Measurements from ENCODE around the gene NAA10.

Gene NAA10

DNA sequence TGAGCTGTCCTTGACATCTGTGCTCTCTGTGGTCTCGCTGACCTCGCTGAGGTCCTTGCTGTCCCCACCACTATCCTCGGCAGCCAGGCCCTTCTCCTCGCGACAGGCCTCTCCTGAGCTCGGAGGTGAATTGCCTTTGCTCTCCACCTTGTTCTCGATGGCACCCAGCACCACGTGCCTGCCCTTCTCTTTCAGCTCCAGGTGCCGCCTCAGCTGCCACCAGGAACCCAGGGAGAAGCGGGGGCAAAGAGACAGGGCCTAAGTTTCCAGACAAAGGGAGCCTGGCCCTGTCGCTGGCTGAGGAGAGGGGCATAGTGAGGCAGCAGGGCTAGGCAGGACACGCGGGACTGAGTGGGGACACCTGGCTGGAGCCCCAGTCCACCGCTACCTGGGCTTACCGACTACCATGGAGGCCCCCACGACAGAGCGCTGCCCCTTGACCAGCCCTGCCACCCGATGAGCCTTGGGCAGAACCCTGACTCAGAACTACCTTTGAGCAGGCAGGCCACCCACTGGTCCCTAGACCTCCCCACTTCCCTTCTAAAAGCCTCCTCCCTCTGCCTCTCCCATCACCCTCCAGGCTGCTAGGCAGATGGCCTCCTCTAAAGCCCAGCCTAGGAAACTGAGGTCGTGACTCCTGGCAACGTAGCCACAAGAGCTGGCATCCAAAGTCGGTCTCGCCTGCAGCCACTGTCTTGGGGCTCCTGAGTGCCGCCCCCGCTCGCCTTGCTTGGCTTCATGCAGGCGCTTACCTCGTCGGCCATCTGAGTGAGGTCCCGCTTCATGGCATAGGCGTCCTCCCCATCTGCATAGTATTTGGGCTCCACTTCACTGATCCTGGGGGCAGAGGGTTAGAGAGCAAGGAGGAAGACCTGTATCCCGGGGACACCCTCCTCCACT lies 4.6 kb downstream of the NAA10 start:
- no peak for DNase-seq (ENCODE audit: low read depth in 1 of 2, low spot score in 1 of 2)

DNA sequence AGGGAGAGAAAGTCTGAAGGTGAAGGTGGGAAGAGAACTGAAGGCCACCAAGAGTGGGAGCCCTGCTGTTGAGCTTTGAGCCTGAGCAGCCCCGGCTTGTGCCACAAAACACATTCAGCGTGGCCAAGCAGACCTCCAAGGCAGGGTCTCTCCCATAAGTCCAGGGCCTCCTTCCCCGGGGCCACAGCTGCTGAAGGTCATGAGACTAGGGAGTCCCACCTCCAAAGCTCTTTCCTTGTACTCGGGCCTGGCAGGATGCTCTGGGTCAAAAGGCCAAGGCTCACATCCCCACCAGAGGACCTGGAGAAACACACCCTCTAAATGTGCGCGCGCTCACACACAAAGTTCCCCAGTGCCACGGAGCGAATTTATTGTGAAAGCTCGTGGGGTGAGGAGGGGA lies 5.3 kb downstream of the NAA10 start:
- DNase-seq (ENCODE audit: low read depth in 1 of 2, low spot score in 1 of 2): no peak

DNA sequence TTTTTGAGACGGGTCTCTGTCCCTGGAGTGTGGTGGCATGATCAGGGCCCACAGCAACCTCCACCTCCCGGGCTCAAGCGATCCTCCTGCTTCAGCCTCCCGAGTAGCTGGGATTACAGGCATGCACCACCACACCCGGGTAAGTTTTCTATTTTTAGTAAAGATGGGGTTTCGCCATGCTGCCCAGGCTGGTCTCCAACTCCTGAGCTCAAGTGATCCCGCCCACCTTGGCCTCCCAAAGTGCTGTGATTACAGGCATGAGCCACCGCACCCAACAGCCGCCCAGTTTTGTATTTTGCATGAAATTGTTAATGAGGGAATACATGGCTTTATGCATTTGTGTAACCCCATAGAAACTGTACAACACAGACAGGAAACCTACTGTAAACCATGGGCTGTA lies 6.0 kb downstream of the NAA10 start:
- DNase-seq (ENCODE audit: low read depth in 1 of 2, low spot score in 1 of 2): no peak

DNA sequence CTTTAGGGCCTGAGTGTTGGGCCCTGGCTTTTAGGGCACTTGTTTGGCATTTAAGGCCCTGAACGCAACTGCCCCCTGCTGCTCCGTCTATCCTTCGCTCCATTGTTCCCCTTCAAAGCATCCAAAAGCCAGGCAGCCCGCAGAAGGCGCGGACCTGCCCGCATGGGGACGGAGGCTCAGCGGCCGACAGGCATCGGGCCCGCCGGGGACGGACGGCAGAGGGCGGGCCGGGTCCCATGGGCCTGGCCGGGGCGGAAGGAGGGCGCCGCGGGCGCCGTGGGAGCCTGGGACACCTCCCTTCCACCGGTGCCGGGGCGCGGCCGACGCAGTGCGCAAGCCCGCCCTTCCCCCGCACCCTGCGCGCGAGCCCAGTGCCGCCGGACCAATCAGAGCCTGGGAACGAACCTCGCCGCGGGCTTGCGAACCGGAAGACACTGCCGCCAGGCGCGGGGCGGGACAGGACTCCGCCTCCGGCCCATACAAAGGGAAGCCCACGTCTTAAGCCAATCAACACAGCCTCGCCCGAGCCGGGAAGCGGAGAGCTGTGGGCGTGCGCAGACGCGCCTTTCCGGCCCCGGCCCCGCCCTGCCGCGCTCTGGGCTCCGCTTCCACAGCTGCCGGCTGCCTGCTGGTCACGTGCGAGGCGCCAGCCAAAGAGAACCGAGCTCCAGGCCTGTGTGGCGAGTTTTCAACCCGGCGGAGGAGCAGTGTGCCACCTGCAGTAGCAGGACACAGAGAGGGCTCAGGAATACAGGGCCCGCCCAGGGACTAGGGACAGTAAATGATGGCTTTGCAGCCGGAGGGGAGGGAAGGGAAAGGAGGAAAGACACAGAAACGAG lies 6.7 kb downstream of the NAA10 start:
- DNase-seq (ENCODE audit: low read depth in 1 of 2, low spot score in 1 of 2): peak; percentile 80 to 84

DNA sequence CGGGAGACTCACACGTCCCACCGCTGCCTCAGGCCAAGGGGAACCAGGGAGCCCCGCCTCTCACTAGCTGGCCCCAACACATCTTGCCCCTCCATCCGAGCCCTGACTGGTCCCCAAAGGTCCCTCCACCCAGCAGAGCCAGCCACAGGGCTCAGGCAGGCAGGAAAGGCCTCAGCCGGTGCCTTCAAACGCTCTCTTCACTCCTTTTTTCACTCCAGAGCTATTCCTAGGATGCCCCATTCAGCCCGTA lies 7.2 kb downstream of the NAA10 start:
- no peak for DNase-seq (ENCODE audit: low read depth in 1 of 2, low spot score in 1 of 2)

DNA sequence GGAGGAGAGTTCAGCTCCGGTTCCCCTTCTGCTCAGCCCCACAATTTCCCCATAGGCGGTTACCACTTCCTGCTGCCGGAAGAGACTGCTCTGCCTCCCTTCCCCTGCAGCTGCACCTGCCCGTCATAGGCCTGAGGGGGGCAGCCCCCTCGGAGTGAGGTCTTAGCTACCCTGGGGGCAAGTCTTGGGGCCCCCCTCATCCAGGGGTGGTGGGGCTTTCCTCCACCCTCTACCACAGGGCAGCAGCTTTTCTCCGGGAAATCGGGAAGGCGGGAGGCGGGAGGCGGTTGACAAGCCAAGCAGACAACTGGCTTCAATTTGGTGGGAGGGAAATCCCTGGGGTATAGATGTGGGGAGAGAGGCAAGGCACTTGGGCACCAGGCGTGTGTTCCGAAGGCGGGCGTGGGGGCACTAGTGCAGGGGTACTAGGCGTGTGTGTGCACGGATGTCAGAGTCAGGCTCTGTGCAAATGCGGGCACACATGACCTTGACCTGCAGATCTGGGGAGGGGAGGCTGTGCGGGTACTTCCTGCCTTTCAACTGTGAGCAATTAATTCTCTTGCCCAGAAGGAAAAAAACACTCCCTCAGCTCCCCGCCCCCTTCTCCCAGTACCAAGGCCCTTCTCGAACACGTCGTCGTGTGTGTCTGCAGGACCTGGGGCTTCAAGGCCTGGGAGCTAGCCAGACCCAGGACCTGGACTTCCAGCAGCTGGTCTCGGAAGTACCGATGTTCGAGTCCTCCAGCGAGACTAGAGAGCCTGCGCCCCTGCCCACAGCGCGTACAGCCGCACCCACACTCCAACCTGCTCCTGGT lies 7.8 kb downstream of the NAA10 start:
- peak; percentile 44 for DNase-seq (ENCODE audit: low read depth in 1 of 2, low spot score in 1 of 2)

DNA sequence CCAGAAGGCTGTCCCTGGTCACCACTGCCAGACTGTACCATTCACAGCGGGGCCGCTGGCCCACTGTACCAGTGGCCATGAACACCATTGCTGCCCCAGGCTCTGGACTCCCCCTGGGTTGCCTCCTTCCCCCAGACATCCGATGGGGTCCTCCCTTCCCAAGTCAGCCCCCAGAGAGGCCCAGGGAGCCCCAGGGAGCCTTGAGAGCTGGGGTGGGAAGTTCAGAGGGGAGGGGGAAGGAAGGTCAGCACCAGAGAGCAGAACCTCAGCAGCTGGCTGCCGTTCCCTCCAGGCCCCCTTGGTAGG lies 8.3 kb downstream of the NAA10 start:
- DNase-seq (ENCODE audit: low read depth in 1 of 2, low spot score in 1 of 2): no peak

DNA sequence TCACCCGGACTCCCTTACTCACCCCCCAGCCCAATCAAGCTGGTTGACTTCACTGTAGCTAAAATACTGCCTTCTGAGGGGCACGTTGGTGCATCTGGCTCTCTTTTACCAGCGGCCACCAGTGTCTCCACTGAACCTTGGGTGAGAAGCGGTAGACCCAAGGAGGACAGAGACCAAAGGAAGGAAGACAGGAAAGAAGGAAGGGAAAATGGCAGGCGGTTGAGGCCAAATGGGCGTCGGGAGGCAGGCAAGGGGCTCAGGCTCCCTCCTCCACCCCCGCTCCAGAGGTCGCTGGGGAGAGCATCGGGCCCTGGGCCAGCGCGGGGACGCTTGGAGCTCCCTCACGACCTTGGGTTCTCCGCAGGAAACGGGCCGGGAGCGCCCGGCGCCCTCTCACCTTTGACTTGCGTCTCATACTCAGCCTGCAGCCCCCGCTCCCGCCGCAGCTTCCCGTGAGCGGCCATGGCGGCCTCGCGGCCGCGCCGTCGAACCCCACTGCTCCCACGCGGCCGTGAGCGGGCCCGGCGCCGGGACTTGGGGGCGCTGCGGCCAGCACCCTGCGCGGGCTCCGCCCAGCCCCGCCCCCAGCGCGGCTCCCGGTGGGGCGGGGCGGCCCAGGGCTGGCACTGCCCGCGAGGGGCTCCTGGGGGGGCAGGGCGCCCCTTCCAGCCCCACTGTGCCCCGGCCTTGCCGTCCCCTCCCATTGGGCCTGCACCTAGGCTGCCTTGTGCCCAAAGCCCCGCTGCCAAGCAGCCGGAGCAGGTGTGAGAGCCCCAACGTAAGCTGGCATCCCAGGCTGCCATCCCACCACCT lies 8.9 kb downstream of the NAA10 start, which contains the start of gene ARHGAP4:
TSS of gene ARHGAP4 (minus strand) at position 526 of the 813 bp plus-strand sequence. CDS start at position 464, 62 bp downstream.
- peak in 1 of 2 donors; percentile 26 for DNase-seq (ENCODE audit: low read depth in 1 of 2, low spot score in 1 of 2)

DNA sequence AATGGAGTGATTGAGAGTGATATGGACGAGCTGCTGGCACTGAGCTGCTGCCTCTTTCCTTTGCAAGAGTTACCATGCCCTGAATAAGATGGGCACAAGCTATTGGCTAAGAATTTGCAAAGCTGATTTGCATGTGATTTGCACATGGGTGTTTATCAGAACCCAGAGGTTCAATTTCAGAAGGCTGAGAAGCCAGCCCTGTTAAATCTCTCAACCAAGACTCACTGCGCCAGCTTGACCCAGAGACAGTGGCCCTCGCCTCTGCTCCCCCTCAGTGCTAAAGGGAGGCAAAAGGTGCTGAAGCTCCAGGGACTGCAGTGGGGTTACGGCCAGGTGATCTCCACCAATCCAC lies 9.5 kb downstream of the NAA10 start:
- DNase-seq (ENCODE audit: low read depth in 1 of 2, low spot score in 1 of 2): no peak

DNA sequence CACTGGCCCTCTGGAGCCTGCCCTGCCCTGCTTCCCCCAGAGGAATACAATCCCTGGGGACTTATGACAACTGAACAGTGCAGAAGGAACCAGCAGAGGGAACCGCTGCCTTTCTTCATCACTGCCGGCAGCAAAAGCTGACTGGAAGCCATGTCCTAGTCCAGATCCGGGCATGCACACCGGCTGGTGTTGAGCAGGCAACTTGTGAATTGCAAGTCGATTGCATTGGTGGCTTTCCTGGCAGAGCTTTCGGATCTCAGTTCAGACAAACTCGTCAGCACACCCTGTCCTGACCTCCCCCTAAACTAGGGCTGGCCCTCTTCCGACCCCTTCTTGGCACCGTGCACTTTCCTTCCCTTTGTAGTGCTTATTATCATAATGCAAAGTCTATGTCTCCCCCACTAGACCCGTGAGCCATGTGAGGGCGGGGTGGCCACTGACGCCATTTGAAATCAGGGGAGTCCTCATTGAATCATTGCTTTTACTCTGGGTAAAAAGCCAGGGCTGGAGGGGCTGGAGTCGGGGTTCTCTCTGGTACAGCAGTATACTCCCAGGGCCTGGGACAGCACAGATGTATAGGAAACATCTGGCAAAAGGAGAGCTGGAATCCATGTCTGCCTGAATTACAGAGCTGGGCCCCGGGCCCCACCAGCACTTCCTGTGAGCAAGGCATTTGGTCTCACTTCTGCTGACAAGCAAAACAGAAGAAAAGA lies 10.5 kb downstream of the NAA10 start:
- DNase-seq (ENCODE audit: low read depth in 1 of 2, low spot score in 1 of 2): no peak

DNA sequence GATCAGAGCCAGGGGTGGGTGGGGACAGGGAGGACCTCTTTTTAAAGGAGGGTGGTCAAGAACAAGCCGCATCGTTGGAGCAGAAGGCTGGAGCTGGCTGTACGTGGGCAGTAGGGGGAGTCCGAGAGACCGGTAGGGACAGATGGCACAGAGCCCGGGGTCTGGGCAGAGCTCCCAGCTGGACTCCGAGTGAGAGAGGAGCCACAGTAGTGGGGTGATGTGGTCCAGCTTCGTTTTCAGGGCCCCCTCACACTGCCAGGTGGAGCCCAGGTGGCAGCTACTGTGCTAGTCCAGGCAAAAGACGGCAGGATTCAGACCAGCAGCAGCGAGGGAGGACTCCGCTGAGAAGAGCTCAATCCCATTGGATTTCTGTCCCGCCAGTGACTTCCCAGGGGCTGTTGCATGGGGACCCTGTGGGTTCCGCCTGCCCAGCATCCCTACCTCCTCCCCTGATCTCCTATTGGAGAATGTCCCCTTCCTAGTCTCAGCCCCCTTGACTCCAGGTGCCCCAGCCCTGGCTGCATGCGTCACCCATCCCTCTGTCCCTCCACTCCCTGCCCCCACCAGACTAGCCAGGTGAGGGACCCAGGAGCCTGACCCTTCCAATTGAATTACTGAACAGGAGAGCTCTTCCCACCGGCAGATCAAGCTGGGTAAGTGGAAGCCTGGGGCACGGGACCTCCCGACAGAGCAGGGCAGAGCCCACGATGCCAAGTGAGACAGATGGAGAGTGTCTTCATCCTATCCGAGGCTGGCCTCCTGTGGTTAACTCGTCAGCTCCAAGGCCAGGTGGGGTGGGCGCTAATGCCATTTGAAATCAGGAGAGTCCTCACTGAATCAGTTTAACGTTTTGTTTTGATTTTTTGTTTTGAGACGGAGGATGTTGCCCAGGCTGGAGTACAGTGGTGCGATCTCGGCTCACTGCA lies 11.6 kb downstream of the NAA10 start:
- DNase-seq (ENCODE audit: low read depth in 1 of 2, low spot score in 1 of 2): no peak

DNA sequence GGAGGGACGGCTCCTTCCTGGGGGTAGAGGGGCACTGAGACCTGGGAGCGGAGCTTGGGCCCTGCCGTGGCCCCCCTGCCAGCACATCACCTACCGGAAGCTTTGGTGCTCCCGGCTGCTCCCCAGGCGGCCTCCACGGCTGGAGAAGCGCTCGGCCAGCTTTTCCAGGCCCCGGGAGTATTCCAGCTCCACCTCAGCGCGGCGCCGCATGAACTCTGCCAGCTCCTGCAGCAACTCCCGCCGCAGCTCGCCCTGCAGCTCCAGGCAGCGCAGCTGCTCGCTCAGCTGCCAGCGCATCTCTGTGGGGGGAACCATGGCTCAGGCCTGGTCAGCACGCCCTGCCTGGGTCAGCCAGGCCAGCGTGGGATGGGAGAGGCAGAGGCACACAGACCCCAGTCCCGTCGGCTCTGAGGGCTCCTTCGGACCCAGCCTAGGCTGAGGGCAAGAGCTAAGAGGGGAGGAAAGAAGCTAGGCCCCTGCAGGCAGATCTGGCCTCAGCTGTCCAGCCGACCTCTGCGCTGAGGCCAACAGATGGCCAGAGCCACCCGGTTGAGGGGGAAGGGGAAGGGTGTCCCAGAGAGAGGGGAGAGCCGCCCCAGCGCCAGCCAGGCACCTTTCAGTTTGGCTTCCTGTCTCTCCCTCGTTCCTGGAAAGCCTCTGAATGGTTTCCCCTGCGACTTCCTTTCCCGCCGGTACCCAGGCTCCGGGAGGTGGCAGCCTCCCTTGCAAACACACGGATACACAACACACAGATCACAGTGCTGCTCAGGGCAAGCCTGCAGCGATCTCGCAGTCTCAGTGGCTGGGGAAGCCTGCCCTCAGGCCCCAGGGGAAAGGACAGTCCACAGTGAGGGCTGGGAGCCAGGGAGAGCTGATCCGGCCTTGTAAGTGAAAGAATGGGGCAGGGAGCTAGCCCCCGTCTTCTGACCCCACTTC lies 13.1 kb downstream of the NAA10 start:
- no peak for DNase-seq (ENCODE audit: low read depth in 1 of 2, low spot score in 1 of 2)

DNA sequence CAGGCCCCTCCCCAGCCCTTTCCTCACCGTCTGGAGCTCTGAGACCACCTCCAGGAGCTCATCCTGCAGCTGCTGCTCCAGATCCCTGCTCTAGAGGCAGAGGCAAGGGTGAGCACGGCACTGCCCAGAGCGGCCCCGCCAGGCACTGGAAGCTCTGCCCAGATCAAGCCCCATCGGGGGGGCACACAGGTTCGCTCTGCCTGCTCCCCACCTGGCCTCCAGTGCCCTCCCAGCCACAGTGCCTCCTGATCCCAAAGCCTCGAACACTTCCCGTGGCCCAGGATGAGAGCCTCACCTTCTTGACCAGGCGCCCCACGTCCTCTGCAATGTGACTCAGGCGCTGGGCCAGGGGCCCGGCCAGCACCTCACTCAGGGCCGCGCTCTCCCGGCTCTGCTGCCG lies 13.8 kb downstream of the NAA10 start:
- no peak for DNase-seq (ENCODE audit: low read depth in 1 of 2, low spot score in 1 of 2)

DNA sequence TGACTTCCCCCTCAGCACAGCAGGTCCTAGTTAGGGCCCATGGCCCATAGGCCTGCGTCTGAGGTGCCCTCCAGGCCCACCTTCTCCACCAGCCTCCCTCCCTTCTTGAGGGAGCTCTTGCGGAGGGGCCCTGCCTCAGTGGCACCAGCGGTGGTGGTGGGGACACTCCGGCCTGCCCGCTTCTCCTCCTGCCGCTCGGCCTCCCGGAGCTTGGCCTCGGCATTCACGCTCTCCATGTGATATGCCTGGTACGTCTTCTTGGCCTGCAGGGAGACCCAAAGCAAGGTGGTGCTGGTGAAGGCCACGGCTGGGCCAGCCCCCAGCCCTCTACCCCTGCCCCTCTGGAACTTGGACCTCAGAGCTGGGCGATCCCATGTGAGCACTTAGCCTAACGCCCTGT lies 14.3 kb downstream of the NAA10 start:
- no peak for DNase-seq (ENCODE audit: low read depth in 1 of 2, low spot score in 1 of 2)

DNA sequence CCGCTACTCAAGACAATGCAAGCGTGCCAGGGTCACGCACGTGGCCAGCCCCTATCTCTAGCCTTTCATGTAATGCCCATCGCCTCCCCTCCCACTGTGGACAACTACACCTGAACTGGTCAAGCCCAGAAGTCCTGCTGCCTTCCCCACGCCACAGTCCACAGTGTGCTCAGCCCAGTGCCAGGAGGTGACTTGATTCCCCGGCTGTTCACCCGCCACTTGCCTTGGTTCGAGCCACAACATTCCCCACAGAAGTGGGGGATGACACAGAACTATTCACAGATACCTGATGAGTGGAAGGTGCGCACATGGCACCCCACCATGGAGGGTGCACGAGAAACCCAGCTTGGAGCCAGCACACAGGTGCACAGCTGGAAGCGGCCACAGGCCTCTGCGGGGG lies 15.6 kb downstream of the NAA10 start:
- DNase-seq (ENCODE audit: low read depth in 1 of 2, low spot score in 1 of 2): no peak

DNA sequence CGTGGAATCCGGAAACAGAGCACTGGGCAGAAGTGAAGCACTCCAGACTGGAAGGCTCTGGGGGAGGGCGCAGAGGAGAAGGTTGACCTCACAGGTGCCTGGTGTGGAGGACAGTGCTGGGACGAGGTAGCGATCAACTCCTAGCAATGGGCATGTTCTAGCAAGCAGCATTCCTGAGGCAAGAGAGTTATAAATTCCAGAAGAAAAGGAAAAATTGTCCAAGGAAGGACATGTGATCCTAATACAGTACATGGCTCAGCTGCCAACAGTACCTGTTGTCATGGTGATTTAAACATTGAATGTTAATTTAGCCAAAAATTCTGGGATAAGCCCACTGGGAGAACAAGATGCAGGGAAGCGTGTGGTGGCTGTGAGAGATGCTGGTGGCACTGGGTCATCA lies 17.0 kb downstream of the NAA10 start:
- DNase-seq (ENCODE audit: low read depth in 1 of 2, low spot score in 1 of 2): no peak

DNA sequence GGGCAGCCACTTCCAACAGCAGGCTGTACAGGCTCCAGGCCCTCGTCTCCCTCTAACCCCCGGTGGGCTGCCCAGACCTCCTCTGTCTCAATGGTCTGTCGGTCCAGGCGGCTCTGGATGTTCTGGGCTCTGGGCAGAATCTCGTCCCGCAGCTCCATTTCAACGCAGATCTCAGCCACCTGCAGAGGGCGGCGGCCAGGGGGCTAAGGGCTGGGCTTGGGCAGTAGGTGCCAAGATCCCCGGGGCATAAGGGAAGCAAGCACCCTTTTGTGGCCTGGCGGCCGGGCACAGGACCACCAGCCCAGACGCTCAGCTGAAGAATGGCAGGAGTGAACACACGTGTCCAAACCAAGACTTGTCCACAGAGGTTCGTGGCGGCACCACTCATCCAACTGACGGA lies 21.1 kb downstream of the NAA10 start:
- no peak for DNase-seq (ENCODE audit: low read depth in 1 of 2, low spot score in 1 of 2)

DNA sequence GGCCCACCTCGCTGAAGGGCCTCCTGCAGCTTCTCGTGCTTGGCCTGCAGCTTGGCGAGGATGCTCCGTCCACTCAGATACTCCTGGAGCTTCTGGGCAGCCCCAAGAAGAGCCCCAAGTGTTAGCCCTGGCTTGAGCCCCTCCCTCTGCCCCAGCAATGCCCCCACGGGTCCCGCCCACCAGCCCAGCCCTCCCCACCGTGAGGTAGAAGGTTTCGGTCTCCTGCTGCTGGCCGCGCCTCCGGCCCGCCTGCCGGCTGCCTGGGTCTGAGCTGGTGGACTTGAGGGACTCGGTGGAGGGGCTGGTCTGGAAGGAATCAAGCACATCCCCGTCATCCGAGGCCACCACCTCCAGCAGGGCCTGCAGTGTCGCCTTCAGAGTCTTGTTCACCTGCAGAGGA lies 21.6 kb downstream of the NAA10 start:
- no peak for DNase-seq (ENCODE audit: low read depth in 1 of 2, low spot score in 1 of 2)
